NOMO-1 (cell line): ENCODE measurements around the gene CKAP4.

ENCODE experiments used
- DNase-seq, 2 experiments: peaks; one replicate each; lab custom pipeline; 2025; ENCODE audit not compliant: unreplicated experiment in 2 of 2; lab: John Stamatoyannopoulos, UW

The CKAP4 gene

GRCh38 chr12:106205208-106206069 is 42.4 kb downstream of the CKAP4 start:
- DNase-seq: no peak

- no peak for DNase-seq
These were observed 43.5 kb downstream of the CKAP4 start for GRCh38 chr12:106204312-106204711.

GRCh38 chr12:106197906-106198623 is 49.8 kb downstream of the CKAP4 start:
- DNase-seq: no peak

- no peak for DNase-seq
These were observed 52.2 kb downstream of the CKAP4 start for GRCh38 chr12:106195621-106196027.

- no peak for DNase-seq
These were observed 53.5 kb downstream of the CKAP4 start for GRCh38 chr12:106194351-106194750.

- no peak for DNase-seq
These were observed 54.2 kb downstream of the CKAP4 start for GRCh38 chr12:106193394-106194215.

GRCh38 chr12:106192659-106193393 is 55.0 kb downstream of the CKAP4 start:
- no peak for DNase-seq

GRCh38 chr12:106190581-106190980 is 57.2 kb downstream of the CKAP4 start:
- no peak for DNase-seq

GRCh38 chr12:106189341-106189740 is 58.5 kb downstream of the CKAP4 start:
- no peak for DNase-seq

- DNase-seq: no peak
These were observed 59.6 kb downstream of the CKAP4 start for GRCh38 chr12:106188256-106188655.
